Pons (tissue), 1 donor: Measurements from ENCODE around the gene COASY.
A peak's percentile ranks its signal among the peaks of the same experiment; 100 is the strongest.
"Not testable (repeated sequence)": the region's sequence is repeated elsewhere in the genome, so short reads cannot be mapped to it uniquely, and the experiment has no call there.

ENCODE experiments used
- DNase-seq: peaks from one replicate; pipeline ENCODE4 v3.0.0-alpha.2; 2016; ENCODE audit warnings: low spot score

The COASY gene

GRCh38 chr17:42531455-42532354 is 30.2 kb upstream of the COASY start:
- DNase-seq, result no peak

GRCh38 chr17:42535155-42536047 is 26.5 kb upstream of the COASY start:
- DNase-seq, result no peak

- DNase-seq, result peak; percentile 93
These were observed 25.9 kb upstream of the COASY start, which contains the start of gene NAGLU for GRCh38 chr17:42536048-42536371. NAGLU (plus strand) TSS chr17:42536241; CDS start chr17:42536273, 32 bp downstream.

- DNase-seq, result no peak
These were observed 25.4 kb upstream of the COASY start for GRCh38 chr17:42536372-42537155.

- DNase-seq, result no peak
These were observed 24.7 kb upstream of the COASY start for GRCh38 chr17:42537156-42537805.

GRCh38 chr17:42537826-42538451 is 24.0 kb upstream of the COASY start:
- no peak for DNase-seq

- DNase-seq, result no peak
These were observed 23.5 kb upstream of the COASY start for GRCh38 chr17:42538482-42538881.

- DNase-seq, result not testable (repeated sequence)
These were observed 21.4 kb upstream of the COASY start for GRCh38 chr17:42540558-42540957.

GRCh38 chr17:42541041-42541833 is 20.7 kb upstream of the COASY start:
- DNase-seq, result no peak

- no peak for DNase-seq
These were observed 18.5 kb upstream of the COASY start for GRCh38 chr17:42543190-42544079.

- DNase-seq, result no peak
These were observed 17.1 kb upstream of the COASY start for GRCh38 chr17:42544874-42545283.

- DNase-seq, result not testable (repeated sequence)
These were observed 16.0 kb upstream of the COASY start for GRCh38 chr17:42545755-42546505.

GRCh38 chr17:42547001-42547461 is 14.9 kb upstream of the COASY start:
- no peak for DNase-seq

- no peak for DNase-seq
These were observed 14.3 kb upstream of the COASY start for GRCh38 chr17:42547698-42548069.

GRCh38 chr17:42548070-42548837 is 13.7 kb upstream of the COASY start:
- DNase-seq, result no peak

GRCh38 chr17:42548993-42549755 is 12.8 kb upstream of the COASY start:
- DNase-seq, result no peak

- DNase-seq, result not testable (repeated sequence)
These were observed 9.2 kb upstream of the COASY start, which contains the start of gene HSD17B1 for GRCh38 chr17:42552736-42553135. HSD17B1 (plus strand) TSS chr17:42552923; CDS start chr17:42552934, 11 bp downstream.
